HCT116 (cell line): ENCODE results near the gene NOTUM. TPM values are rescaled to one million over a fixed set of nuclear protein-coding genes. Genes with fewer than 3 reads are reported as not detected.

Experiments
- ATAC-seq: fragments of 200-7000 bp; cut with Tn5 transposase; 2 replicates; pipeline ENCODE4 v1.9.1; 2020; ENCODE audit warnings: mild to moderate bottlenecking, moderate library complexity
- BruUV-seq: library from RNA; stranded (reverse); fragments of 400-500 nt; replicated peaks from 2 replicates; lab custom pipeline; 2021; lab: Mats Ljungman, UMichigan
- CTCF ChIA-PET: fragments of 300-600 bp; sonication (Branson Sonifier 250); formaldehyde crosslinking; loops from one replicate; lab custom pipeline; 2021; ENCODE audit warnings: antibody characterized with exemption; lab: Charles Lee
- POLR2A ChIA-PET: fragments of 300-600, 350-600 bp; sonication (Branson Sonifier 250); formaldehyde crosslinking; loops from one replicate; lab custom pipeline; 2021; ENCODE audit warnings: antibody characterized with exemption; lab: Charles Lee
- RAD21 ChIA-PET, 2 experiments: fragments of 300-600 bp; sonication (Branson Sonifier 250); formaldehyde crosslinking; loops; one replicate each; lab custom pipeline; 2023; ENCODE audit warnings: low total read pairs in 2 of 2; ENCODE audit not compliant: uncharacterized antibody in 2 of 2, unreplicated experiment in 2 of 2, low non-redundant PET in 1 of 2; lab: Charles Lee
- DNase-seq: peaks from one replicate; pipeline ENCODE4 v3.0.0-alpha.2; 2010; ENCODE audit warnings: low read depth, low spot score
- H2AFZ ChIP-seq: fragments of 200-600 bp; shearing (Covaris generic), sonication (generic); 2 replicates; pipeline ENCODE4 v1.6.1; 2017; ENCODE audit warnings: low read depth, mixed run types, mixed read lengths, antibody characterized with exemption, low read length; ENCODE audit not compliant: poor library complexity, severe bottlenecking
- H3K27ac ChIP-seq: 2 replicates; pipeline ENCODE4 v1.5.1; 2012; ENCODE audit warnings: low read depth, low read length
- H3K27me3 ChIP-seq: fragments of 200-600 bp; sonication (generic); 2 replicates; pipeline ENCODE4 v1.6.1; 2016; ENCODE audit warnings: mixed run types, low read length, mixed read lengths; ENCODE audit not compliant: insufficient read depth
- H3K36me3 ChIP-seq, 2 experiments: fragments of 200-500 bp in 1 of 2; fragments of 200-600 bp in 1 of 2; sonication (Bioruptor generic) in 1 of 2; sonication (generic) in 1 of 2; 2 replicates each; pipeline versions ENCODE4 v1.5.1 to v1.6.1; 2014 to 2016; ENCODE audit warnings: low read length in 2 of 2, inconsistent platforms in 1 of 2, mixed read lengths in 1 of 2, mixed run types in 1 of 2; ENCODE audit not compliant: insufficient read depth in 2 of 2, control insufficient read depth in 1 of 2
- H3K4me1 ChIP-seq, 2 experiments: fragments of 200-600 bp in 1 of 2; sonication (generic) in 1 of 2; 2 replicates each; pipeline versions ENCODE4 v1.5.1 to v1.6.1; 2012 to 2017; ENCODE audit warnings: low read length in 2 of 2, inconsistent platforms in 1 of 2, mild to moderate bottlenecking in 1 of 2, mixed read lengths in 1 of 2, mixed run types in 1 of 2, moderate library complexity in 1 of 2; ENCODE audit not compliant: insufficient read depth in 2 of 2, control insufficient read depth in 1 of 2
- H3K4me2 ChIP-seq: fragments of 200-600 bp; sonication (generic); 2 replicates; pipeline ENCODE4 v1.6.1; 2017; ENCODE audit warnings: mixed run types, low read length, mixed read lengths
- H3K4me3 ChIP-seq, 2 experiments: fragments of 200-600 bp in 1 of 2; sonication (generic) in 1 of 2; replicated peaks in 1 of 2; 2 replicates each; pipeline ENCODE4 v1.5.1; 2011 to 2016; ENCODE audit warnings: low read length in 2 of 2, control low read depth in 1 of 2, low read depth in 1 of 2, mild to moderate bottlenecking in 1 of 2, mixed read lengths in 1 of 2, mixed run types in 1 of 2
- H3K79me2 ChIP-seq: fragments of 200-600 bp; sonication (generic); 2 replicates; pipeline ENCODE4 v1.6.1; 2017; ENCODE audit warnings: mild to moderate bottlenecking, mixed run types, low read length, moderate library complexity, mixed read lengths; ENCODE audit not compliant: insufficient read depth
- H3K9ac ChIP-seq: fragments of 200-600 bp; sonication (generic); 2 replicates; pipeline ENCODE4 v1.6.1; 2016; ENCODE audit warnings: low read length, mixed read lengths
- H3K9me2 ChIP-seq: fragments of 200-600 bp; sonication (generic), shearing (Covaris generic); 2 replicates; pipeline ENCODE4 v1.6.1; 2017; ENCODE audit warnings: mixed run types, mild to moderate bottlenecking, moderate library complexity; ENCODE audit not compliant: insufficient read depth
- H3K9me3 ChIP-seq, 2 experiments: fragments of 200-500 bp in 1 of 2; fragments of 200-600 bp in 1 of 2; sonication (Bioruptor generic) in 1 of 2; sonication (generic) in 1 of 2; 2 replicates each; pipeline ENCODE4 v1.6.1; 2014 to 2017; ENCODE audit warnings: low read length in 2 of 2, mixed read lengths in 2 of 2, inconsistent platforms in 1 of 2, low read depth in 1 of 2, mild to moderate bottlenecking in 1 of 2, mixed run types in 1 of 2, moderate library complexity in 1 of 2; ENCODE audit not compliant: control insufficient read depth in 1 of 2, insufficient read depth in 1 of 2
- H4K20me1 ChIP-seq: fragments of 200-600 bp; sonication (generic), shearing (Covaris generic); 2 replicates; pipeline ENCODE4 v1.6.1; 2017; ENCODE audit warnings: mixed run types, mild to moderate bottlenecking, moderate library complexity; ENCODE audit not compliant: insufficient read depth
- POLR2A ChIP-seq: IDR thresholded peaks from 2 replicates; pipeline ENCODE4 v1.7.0; 2011; ENCODE audit warnings: borderline replicate concordance; ENCODE audit not compliant: insufficient read depth, insufficient read length; ENCODE audit errors: extremely low read depth
- RAD21 ChIP-seq: IDR thresholded peaks from 2 replicates; pipeline ENCODE4 v1.6.1; 2012; ENCODE audit warnings: low read depth, mild to moderate bottlenecking
- SIN3A ChIP-seq: IDR thresholded peaks from 2 replicates; pipeline ENCODE4 v1.6.1; 2012; ENCODE audit warnings: low read depth
- SRF ChIP-seq: IDR thresholded peaks from 2 replicates; pipeline ENCODE4 v1.6.1; 2012; ENCODE audit warnings: low read depth
- ZFX ChIP-seq: fragments of 450-650 bp; IDR thresholded peaks from 2 replicates; pipeline ENCODE4 v1.6.1; 2017
- intact Hi-C: fragments of 100-400 bp; cut with micrococcal nuclease; formaldehyde crosslinking; loops from 2 replicates; pipeline ENCODE4 v1.10.0; 2022
- total RNA-seq: library from RNA; stranded (reverse); gene quantifications from one replicate; pipeline ENCODE4 v1.2.1, GENCODE V29; 2021; ENCODE audit not compliant: unreplicated experiment
- TF ChIP-seq, protein P1 (sequence below): IDR thresholded peaks from 2 replicates; pipeline ENCODE4 v1.6.1; 2012; ENCODE audit warnings: low read depth
- TF ChIP-seq, protein P2 (sequence below): IDR thresholded peaks from 2 replicates; pipeline ENCODE4 v1.6.1; 2012

NOTUM gene
- total RNA-seq, 1 experiment from 2014 or later: 12.5 TPM

DNA sequence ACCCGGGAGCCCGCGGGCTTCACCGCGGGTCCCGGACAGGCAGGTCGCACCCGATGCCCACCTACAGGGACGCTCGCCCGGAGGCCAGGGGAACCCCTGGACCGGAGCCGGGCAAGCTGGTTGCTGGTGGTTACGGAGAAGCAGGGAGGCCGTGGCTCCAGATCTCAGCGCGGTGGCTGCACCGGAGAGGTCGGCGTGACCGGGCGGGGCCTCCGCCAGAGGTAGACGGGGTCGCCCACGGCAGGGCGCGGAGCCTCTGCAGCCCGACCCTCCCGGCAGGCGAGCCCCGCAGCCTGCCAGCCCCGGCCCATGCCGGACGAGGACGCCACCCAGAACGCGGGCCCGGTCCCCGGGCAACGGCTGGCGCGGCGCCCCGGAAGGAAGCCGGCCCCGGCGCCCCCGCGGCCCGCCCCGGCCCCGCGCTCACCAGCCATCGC, 50.1 kb downstream of the NOTUM start:
- H3K4me1 ChIP-seq: peaks cover 28 to 42% of the 10 kb centered on the region in 2 experiments
- no peaks in the 10 kb centered on the region for H3K27me3 ChIP-seq
- no peaks in the 10 kb centered on the region for H3K9me2 ChIP-seq
- POLR2A ChIA-PET: no interaction called here
- intact Hi-C loops: loop anchor here (1.0 to 5.0 kb wide), 2 partner anchors 20 to 111 kb away; partner anchors contain the start of genes ALYREF, ANAPC11, CENPX and LRRC45
- no peak for TF ChIP-seq SRF
- peak; percentile 50; the same call in 1 of the 2 replicates for TF ChIP-seq SIN3A
- TF ChIP-seq, protein P1, sequence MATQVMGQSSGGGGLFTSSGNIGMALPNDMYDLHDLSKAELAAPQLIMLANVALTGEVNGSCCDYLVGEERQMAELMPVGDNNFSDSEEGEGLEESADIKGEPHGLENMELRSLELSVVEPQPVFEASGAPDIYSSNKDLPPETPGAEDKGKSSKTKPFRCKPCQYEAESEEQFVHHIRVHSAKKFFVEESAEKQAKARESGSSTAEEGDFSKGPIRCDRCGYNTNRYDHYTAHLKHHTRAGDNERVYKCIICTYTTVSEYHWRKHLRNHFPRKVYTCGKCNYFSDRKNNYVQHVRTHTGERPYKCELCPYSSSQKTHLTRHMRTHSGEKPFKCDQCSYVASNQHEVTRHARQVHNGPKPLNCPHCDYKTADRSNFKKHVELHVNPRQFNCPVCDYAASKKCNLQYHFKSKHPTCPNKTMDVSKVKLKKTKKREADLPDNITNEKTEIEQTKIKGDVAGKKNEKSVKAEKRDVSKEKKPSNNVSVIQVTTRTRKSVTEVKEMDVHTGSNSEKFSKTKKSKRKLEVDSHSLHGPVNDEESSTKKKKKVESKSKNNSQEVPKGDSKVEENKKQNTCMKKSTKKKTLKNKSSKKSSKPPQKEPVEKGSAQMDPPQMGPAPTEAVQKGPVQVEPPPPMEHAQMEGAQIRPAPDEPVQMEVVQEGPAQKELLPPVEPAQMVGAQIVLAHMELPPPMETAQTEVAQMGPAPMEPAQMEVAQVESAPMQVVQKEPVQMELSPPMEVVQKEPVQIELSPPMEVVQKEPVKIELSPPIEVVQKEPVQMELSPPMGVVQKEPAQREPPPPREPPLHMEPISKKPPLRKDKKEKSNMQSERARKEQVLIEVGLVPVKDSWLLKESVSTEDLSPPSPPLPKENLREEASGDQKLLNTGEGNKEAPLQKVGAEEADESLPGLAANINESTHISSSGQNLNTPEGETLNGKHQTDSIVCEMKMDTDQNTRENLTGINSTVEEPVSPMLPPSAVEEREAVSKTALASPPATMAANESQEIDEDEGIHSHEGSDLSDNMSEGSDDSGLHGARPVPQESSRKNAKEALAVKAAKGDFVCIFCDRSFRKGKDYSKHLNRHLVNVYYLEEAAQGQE: no peak
- no peak for TF ChIP-seq POLR2A
- no peak for TF ChIP-seq RAD21
- TF ChIP-seq ZFX: peak; percentile 74; the same call in 1 of the 2 replicates
- TF ChIP-seq, protein P2, sequence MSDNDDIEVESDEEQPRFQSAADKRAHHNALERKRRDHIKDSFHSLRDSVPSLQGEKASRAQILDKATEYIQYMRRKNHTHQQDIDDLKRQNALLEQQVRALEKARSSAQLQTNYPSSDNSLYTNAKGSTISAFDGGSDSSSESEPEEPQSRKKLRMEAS: no peak
- no TSS peak for BruUV-seq
- H3K4me2 ChIP-seq: peak overlapping the region; percentile 98
- ATAC-seq: peak; percentile 16
- CTCF ChIA-PET: interaction anchor here (0.5 to 1.2 kb wide), 3 partner anchors 14 to 112 kb away, joined by 3 to 5 read pairs (median 4); partner anchors contain the start of genes CENPX and LRRC45
- H3K79me2 ChIP-seq: peaks cover 22% of the 10 kb centered on the region
- H3K27ac ChIP-seq: peak overlapping the region; percentile 72
- H3K4me3 ChIP-seq: peak overlapping the region; percentile 85 to 94
- DNase-seq: no peak
- no peaks in the 10 kb centered on the region for H4K20me1 ChIP-seq
- H3K9ac ChIP-seq: peak overlapping the region; percentile 81
- no peak overlapping the region for H2AFZ ChIP-seq
- H3K36me3 ChIP-seq: peaks cover 20 to 38% of the 10 kb centered on the region in 2 experiments
- RAD21 ChIA-PET: no interaction called here
- H3K9me3 ChIP-seq: no peaks in the 10 kb centered on the region
